Testis (tissue), 3 donors: Measurements from ENCODE around the gene MAT2A. TPM values are rescaled to one million over a fixed set of nuclear protein-coding genes. Genes with fewer than 3 reads are reported as not detected.

Source experiments
- DNase-seq: peaks from one replicate; pipeline ENCODE4 v3.0.0-alpha.2; 2019
- H3K27ac ChIP-seq, 2 donors: fragments of 200-600 bp; sonication (generic); one replicate each; pipeline ENCODE4 v1.5.1; 2019
- H3K27me3 ChIP-seq: fragments of 200-600 bp; sonication (generic); one replicate; pipeline ENCODE4 v1.5.1; 2019
- H3K36me3 ChIP-seq: fragments of 200-600 bp; sonication (generic); one replicate; pipeline ENCODE4 v1.5.1; 2017; ENCODE audit warnings: low read depth; ENCODE audit errors: missing control alignments
- H3K4me1 ChIP-seq: fragments of 200-600 bp; sonication (generic); one replicate; pipeline ENCODE4 v1.5.1; 2019
- H3K4me3 ChIP-seq, 2 donors: fragments of 200-600 bp; sonication (generic); one replicate each; pipeline ENCODE4 v1.5.1; 2017 to 2019
- H3K9me3 ChIP-seq: fragments of 200-600 bp; sonication (generic); one replicate; pipeline ENCODE4 v1.5.1; 2017
- POLR2A ChIP-seq: fragments of 450-650 bp; IDR thresholded peaks from one replicate; pipeline ENCODE4 v1.6.1; 2017; ENCODE audit warnings: antibody characterized with exemption, mild to moderate bottlenecking, moderate library complexity
- WGBS, 2 donors: methylation state at CpG; one replicate each; pipeline ENCODE4 v1.1.5; 2018; 5-methylcytosine and 5-hydroxymethylcytosine counted together
- intact Hi-C: fragments of 100-400 bp; cut with DNase I; formaldehyde crosslinking; loops from one replicate; pipeline ENCODE4 v1.15.1; 2023; ENCODE audit warnings: low total_unique reads
- polyA plus RNA-seq: library from polyadenylated mRNA; stranded (reverse); fragments of 350-450 nt; fragmentation: Illumina TruSeq; extraction: RNeasy Lipid Tissue Mini Kit (QIAGEN cat#74804); gene quantifications from one replicate; pipeline ENCODE4 v1.2.3, GENCODE V29; 2014; ENCODE audit warnings: low read depth, low replicate concordance; ENCODE audit not compliant: insufficient read depth
- total RNA-seq, 2 donors: library from RNA; depleted of rRNA; stranded (reverse); fragments of >200 nt; gene quantifications; one replicate each; pipeline ENCODE4 v1.2.3, GENCODE V29; 2016
- TF ChIP-seq, protein P1 (sequence below), 3 experiments: fragments of 450-650 bp in 2 of 3; fragments of 200-600 bp in 1 of 3; sonication (generic) in 1 of 3; IDR thresholded peaks; one replicate each; pipeline ENCODE4 v1.5.1; 2016 to 2019; ENCODE audit warnings: antibody characterized with exemption in 3 of 3, mild to moderate bottlenecking in 2 of 3, moderate library complexity in 1 of 3

Gene MAT2A
- total and polyA plus RNA-seq, 3 donors from 2014 or later, result 198 to 268 (median 219) TPM

DNA sequence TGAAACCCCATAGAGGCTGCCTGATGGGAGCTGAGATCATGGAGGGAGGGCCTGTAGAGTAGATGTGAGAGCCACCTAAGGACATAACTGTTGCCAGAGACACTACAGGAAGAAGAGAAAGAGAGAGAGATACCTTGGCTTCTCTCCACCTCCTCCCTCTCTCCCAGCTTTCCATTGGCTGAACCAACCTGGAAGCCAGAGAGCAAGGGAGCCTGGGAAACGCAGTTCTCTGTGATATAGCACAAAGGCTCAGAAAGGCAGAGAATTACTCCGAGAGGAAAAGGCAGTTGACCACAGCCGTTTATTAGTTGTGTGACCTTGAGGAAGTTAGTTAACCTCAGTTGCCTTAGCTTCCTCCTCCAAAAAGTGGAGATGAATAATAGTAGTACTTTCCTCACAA is 37.7 kb upstream of the MAT2A start:
- intact Hi-C loops, result no loop called here
- DNase-seq, result peak; percentile 43

DNA sequence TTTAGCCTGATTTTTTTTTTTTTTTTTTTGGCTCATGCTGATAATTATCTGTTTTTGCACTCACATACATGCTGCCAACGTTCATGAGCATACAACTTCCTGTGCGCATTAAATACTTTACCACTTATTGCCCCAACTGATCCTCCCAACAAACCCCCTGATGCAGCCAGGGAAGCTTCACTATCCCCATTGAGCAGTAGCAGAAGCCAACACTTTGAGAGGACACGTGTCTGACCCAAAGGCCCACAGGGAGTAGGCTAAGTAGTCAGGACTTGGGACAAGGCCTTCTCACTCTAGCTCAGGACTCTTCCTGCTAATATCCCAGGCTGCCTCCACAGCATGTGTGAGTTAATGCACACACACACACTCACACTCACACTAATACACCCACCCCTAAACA is 36.2 kb upstream of the MAT2A start:
- H3K27ac ChIP-seq, result no peak overlapping the region

More for the DNA sequence above, 37.7 kb upstream of the MAT2A start:
- H3K36me3 ChIP-seq, result no peaks in the 10 kb centered on the region
- WGBS, 2 donors, result 41 to 46% methylated on average over 3 of the region's 3 CpGs
- no peaks in the 10 kb centered on the region for H3K9me3 ChIP-seq
- H3K27ac ChIP-seq, result peak overlapping the region in 1 of 2 donors; percentile 84
- no peak overlapping the region for H3K4me3 ChIP-seq
- TF ChIP-seq, protein P1, sequence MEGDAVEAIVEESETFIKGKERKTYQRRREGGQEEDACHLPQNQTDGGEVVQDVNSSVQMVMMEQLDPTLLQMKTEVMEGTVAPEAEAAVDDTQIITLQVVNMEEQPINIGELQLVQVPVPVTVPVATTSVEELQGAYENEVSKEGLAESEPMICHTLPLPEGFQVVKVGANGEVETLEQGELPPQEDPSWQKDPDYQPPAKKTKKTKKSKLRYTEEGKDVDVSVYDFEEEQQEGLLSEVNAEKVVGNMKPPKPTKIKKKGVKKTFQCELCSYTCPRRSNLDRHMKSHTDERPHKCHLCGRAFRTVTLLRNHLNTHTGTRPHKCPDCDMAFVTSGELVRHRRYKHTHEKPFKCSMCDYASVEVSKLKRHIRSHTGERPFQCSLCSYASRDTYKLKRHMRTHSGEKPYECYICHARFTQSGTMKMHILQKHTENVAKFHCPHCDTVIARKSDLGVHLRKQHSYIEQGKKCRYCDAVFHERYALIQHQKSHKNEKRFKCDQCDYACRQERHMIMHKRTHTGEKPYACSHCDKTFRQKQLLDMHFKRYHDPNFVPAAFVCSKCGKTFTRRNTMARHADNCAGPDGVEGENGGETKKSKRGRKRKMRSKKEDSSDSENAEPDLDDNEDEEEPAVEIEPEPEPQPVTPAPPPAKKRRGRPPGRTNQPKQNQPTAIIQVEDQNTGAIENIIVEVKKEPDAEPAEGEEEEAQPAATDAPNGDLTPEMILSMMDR (IDR thresholded peaks at IDR 0.05), result no peak
- TF ChIP-seq POLR2A, result no peak
- peaks cover 19% of the 10 kb centered on the region for H3K4me1 ChIP-seq
- H3K27me3 ChIP-seq, result no peaks in the 10 kb centered on the region

DNA sequence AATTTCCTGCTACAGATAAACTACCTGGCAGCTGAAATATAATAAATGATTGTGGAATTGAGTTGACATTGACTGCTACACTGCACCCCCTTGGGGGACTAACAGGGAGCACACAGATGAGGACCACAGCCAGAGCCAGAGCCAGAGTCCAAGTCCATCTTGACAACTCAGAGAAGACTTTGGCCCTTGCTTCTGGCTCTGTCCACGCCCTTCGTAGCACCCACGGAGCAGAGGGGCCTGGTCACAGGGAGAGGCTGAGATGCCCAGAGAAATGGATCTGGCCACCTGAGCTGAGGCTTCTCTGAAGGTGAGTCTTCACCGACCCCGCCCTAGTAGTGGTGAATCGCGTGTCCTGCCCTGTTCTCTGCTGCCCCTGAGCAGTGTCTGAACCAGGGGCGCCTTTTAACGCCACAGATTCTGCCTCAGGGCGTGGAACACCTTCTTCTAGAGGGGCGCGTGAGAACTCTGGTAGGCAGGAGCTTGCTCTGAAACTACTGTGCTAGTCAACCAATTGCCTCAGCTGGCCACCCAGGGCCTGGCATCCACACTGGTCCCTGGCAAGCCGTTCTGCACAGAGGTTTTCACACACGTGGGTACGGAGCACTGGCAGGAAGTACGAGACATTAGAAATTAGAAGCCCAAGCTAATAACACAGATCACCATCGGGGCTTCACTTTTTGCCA is 35.7 kb upstream of the MAT2A start:
- 94 to 96% methylated on average over 11 to 17 of the region's 17 CpGs for WGBS, 2 donors
- TF ChIP-seq POLR2A, result no peak
- TF ChIP-seq, protein P1 (IDR thresholded peaks at IDR 0.05), result no peak
- Histone ChIP-seq H3K36me3 (no peaks in the 10 kb centered on the region), H3K27me3 (no peaks in the 10 kb centered on the region), H3K4me3 (no peak overlapping the region), H3K4me1 (peaks cover 24% of the 10 kb centered on the region), H3K9me3 (no peaks in the 10 kb centered on the region), H3K27ac (no peak overlapping the region)
- DNase-seq, result no peak
- intact Hi-C loops, result no loop called here

More for the DNA sequence above, 36.2 kb upstream of the MAT2A start:
- DNase-seq, result no peak
- intact Hi-C loops, result no loop called here
- TF ChIP-seq, protein P1 (IDR thresholded peaks at IDR 0.05), result no peak
- TF ChIP-seq POLR2A, result no peak
- no peaks in the 10 kb centered on the region for H3K36me3 ChIP-seq
- no peaks in the 10 kb centered on the region for H3K9me3 ChIP-seq
- peaks cover 24% of the 10 kb centered on the region for H3K4me1 ChIP-seq
- H3K4me3 ChIP-seq, result no peak overlapping the region
- H3K27me3 ChIP-seq, result no peaks in the 10 kb centered on the region
- WGBS, 2 donors, result 82 to 84% methylated on average over 3 of the region's 3 CpGs

DNA sequence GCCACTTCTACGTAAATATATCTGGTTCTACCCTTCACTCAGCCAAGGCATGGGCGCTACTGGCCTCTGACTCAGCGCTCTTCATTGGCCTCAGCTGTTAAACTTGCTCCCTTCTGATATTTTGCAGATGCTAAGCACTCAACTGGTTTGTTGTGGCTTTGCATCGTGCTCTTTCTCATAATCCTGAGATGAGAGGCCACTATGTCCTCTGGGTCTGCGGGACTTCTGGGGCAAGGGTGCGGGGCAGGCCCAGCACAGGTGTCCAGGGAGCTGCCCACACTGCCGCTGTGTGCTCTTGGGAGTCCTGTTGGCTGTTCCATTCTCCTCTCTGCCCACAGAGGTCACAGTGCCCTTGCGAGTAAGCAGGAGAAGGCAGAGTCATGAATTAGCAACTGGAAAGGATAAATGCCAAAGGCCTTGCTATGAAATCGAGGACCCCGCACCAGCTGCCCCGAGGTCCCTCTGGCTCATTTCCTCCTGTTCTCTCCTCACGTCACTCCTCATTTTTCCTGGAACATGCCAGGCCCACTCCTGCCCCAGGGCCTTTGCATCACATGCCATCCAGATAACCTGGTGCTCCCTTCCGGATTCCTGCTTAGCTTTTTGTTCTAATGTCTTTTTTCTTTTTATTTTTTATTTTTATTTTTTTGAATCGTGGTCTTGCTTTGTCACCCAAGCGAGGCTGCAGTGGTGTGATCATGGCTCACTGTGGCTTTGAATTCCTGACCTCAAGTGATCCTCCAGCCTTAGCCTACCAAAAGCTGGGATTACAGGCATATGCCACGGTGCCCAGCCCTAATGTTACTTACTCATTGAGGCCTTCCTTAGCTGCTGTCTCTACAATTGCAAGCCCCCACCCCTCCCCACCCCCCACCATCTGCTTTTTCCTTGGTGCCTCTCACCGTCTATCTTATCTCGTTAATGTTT is 34.9 kb upstream of the MAT2A start:
- 89 to 90% methylated on average over 18 of the region's 18 CpGs for WGBS, 2 donors
- no peaks in the 10 kb centered on the region for H3K27me3 ChIP-seq
- H3K36me3 ChIP-seq, result no peaks in the 10 kb centered on the region
- no peak overlapping the region for H3K27ac ChIP-seq
- H3K4me3 ChIP-seq, result no peak overlapping the region
- intact Hi-C loops, result no loop called here
- H3K4me1 ChIP-seq, result peaks cover 24% of the 10 kb centered on the region
- no peaks in the 10 kb centered on the region for H3K9me3 ChIP-seq
- DNase-seq, result no peak
- TF ChIP-seq, protein P1 (IDR thresholded peaks at IDR 0.05), result no peak
